H1 (cell line): ENCODE results near the gene TBP. TPM values are rescaled to one million over a fixed set of nuclear protein-coding genes. Genes with fewer than 3 reads are reported as not detected.

Experiments used
- CTCF ChIA-PET: fragments of 300-600 bp; sonication (Branson Sonifier 250); formaldehyde crosslinking; loops from one replicate; lab custom pipeline; 2021; ENCODE audit not compliant: partially characterized antibody; lab: Charles Lee
- POLR2A ChIA-PET: fragments of 300-600 bp; sonication (Branson Sonifier 250); formaldehyde crosslinking; loops from one replicate; lab custom pipeline; 2021; ENCODE audit warnings: inconsistent platforms; ENCODE audit not compliant: partially characterized antibody; lab: Charles Lee
- DNase-seq, 2 experiments: peaks; one replicate each; pipeline versions ENCODE4 v3.0.0 to v3.0.0-alpha.2; 2010 to 2022; ENCODE audit warnings: low spot score in 2 of 2, low read depth in 1 of 2, mixed read lengths in 1 of 2
- FAIRE-seq: peaks from 2 replicates; lab custom pipeline; 2011; peaks lifted over from hg19 to GRCh38; lab: Jason Lieb, UNC
- H2AFZ ChIP-seq: 2 replicates; pipeline ENCODE4 v1.8.1; 2012; ENCODE audit warnings: low read length, inconsistent platforms
- H2AK5ac ChIP-seq: 2 replicates; pipeline ENCODE4 v1.6.1; 2013; ENCODE audit warnings: low read depth, low read length
- H2BK120ac ChIP-seq: replicated peaks from 2 replicates; pipeline ENCODE3; 2013; ENCODE audit warnings: low read depth, low read length, inconsistent platforms
- H2BK12ac ChIP-seq: 2 replicates; pipeline ENCODE4 v1.6.1; 2013; ENCODE audit warnings: low read depth, low read length
- H2BK15ac ChIP-seq: 2 replicates; pipeline ENCODE4 v1.6.1; 2013; ENCODE audit warnings: low read length
- H2BK20ac ChIP-seq: 2 replicates; pipeline ENCODE4 v1.6.1; 2013; ENCODE audit warnings: low read length
- H2BK5ac ChIP-seq: 2 replicates; pipeline ENCODE4 v1.6.1; 2013; ENCODE audit warnings: low read depth, low read length
- H3K14ac ChIP-seq: 2 replicates; pipeline ENCODE4 v1.6.1; 2013; ENCODE audit warnings: inconsistent platforms; ENCODE audit not compliant: insufficient read length
- H3K18ac ChIP-seq: 2 replicates; pipeline ENCODE4 v1.6.1; 2013; ENCODE audit warnings: low read length; ENCODE audit errors: extremely low read depth
- H3K23ac ChIP-seq: 2 replicates; pipeline ENCODE4 v1.6.1; 2013; ENCODE audit warnings: inconsistent platforms; ENCODE audit not compliant: insufficient read length
- H3K23me2 ChIP-seq: 2 replicates; pipeline ENCODE4 v1.6.1; 2013; ENCODE audit warnings: low read depth, low read length
- H3K27ac ChIP-seq: 2 replicates; pipeline ENCODE4 v1.6.1; 2011; ENCODE audit warnings: low read depth, low read length, inconsistent platforms
- H3K27me3 ChIP-seq, 4 experiments: replicated peaks in 1 of 4; 1 replicate in 1 of 4; 2 replicates in 3 of 4; pipeline versions ENCODE4 v1.6.1 to v1.8.1; 2011 to 2013; ENCODE audit warnings: low read length in 3 of 4, mild to moderate bottlenecking in 3 of 4, inconsistent platforms in 2 of 4, mixed read lengths in 2 of 4, moderate library complexity in 1 of 4; ENCODE audit not compliant: control insufficient read depth in 3 of 4, insufficient read depth in 3 of 4; ENCODE audit errors: extremely low read depth in 1 of 4
- H3K36me3 ChIP-seq, 4 experiments: 2 replicates each; pipeline versions ENCODE4 v1.6.1 to v1.8.1; 2011 to 2013; ENCODE audit warnings: mild to moderate bottlenecking in 4 of 4, low read length in 3 of 4, moderate library complexity in 2 of 4, control low read depth in 1 of 4, inconsistent platforms in 1 of 4; ENCODE audit not compliant: insufficient read depth in 4 of 4, control insufficient read depth in 2 of 4
- H3K4ac ChIP-seq: replicated peaks from 2 replicates; pipeline ENCODE3; 2013; ENCODE audit warnings: low read length, low read depth, mixed read lengths, inconsistent platforms; ENCODE audit not compliant: insufficient read length
- H3K4me1 ChIP-seq, 4 experiments: replicated peaks in 1 of 4; 1 replicate in 1 of 4; 2 replicates in 3 of 4; pipeline versions ENCODE4 v1.6.1 to v1.8.1; 2011 to 2013; ENCODE audit warnings: low read length in 3 of 4, inconsistent platforms in 2 of 4, mixed read lengths in 1 of 4; ENCODE audit not compliant: insufficient read depth in 4 of 4, control insufficient read depth in 3 of 4
- H3K4me2 ChIP-seq, 2 experiments: 2 replicates each; pipeline versions ENCODE4 v1.6.1 to v1.8.1; 2011 to 2013; ENCODE audit warnings: low read depth in 2 of 2, low read length in 2 of 2, control low read depth in 1 of 2, inconsistent platforms in 1 of 2, mild to moderate bottlenecking in 1 of 2; ENCODE audit not compliant: insufficient read depth in 1 of 2
- H3K4me3 ChIP-seq, 4 experiments: fragments of 200-600, 300-600 bp in 1 of 4; sonication (generic), shearing (Covaris generic), sonication (Bioruptor Twin) in 1 of 4; 2 replicates each; pipeline versions ENCODE4 v1.5.1 to v1.8.1; 2011 to 2016; ENCODE audit warnings: low read length in 4 of 4, low read depth in 3 of 4, control low read depth in 2 of 4, inconsistent platforms in 2 of 4, mild to moderate bottlenecking in 2 of 4, mixed read lengths in 1 of 4, moderate library complexity in 1 of 4; ENCODE audit not compliant: insufficient read depth in 2 of 4; ENCODE audit errors: extremely low read depth in 1 of 4
- H3K56ac ChIP-seq: replicated peaks from 2 replicates; pipeline ENCODE3; 2013; ENCODE audit warnings: low read depth, mild to moderate bottlenecking, mixed read lengths, low read length, inconsistent platforms; ENCODE audit not compliant: insufficient read length
- H3K79me1 ChIP-seq: 2 replicates; pipeline ENCODE4 v1.6.1; 2013; ENCODE audit warnings: low read depth, low read length, control low read depth
- H3K79me2 ChIP-seq, 2 experiments: 2 replicates each; pipeline versions ENCODE4 v1.6.1 to v1.8.1; 2012 to 2013; ENCODE audit warnings: low read length in 2 of 2, mild to moderate bottlenecking in 2 of 2, inconsistent platforms in 1 of 2; ENCODE audit not compliant: insufficient read depth in 2 of 2, control insufficient read depth in 1 of 2
- H3K9ac ChIP-seq, 4 experiments: replicated peaks in 1 of 4; 1 replicate in 1 of 4; 2 replicates in 3 of 4; pipeline versions ENCODE4 v1.6.1 to v1.8.1; 2011 to 2013; ENCODE audit warnings: low read depth in 3 of 4, low read length in 3 of 4, control low read depth in 2 of 4, mild to moderate bottlenecking in 2 of 4, moderate library complexity in 2 of 4, inconsistent platforms in 1 of 4; ENCODE audit errors: extremely low read depth in 1 of 4
- H3K9me3 ChIP-seq, 2 experiments: 2 replicates each; pipeline versions ENCODE4 v1.6.1 to v1.8.1; 2012 to 2013; ENCODE audit warnings: mild to moderate bottlenecking in 2 of 2, moderate library complexity in 2 of 2, control low read depth in 1 of 2, inconsistent platforms in 1 of 2, low read depth in 1 of 2, low read length in 1 of 2, mixed read lengths in 1 of 2; ENCODE audit not compliant: insufficient read depth in 2 of 2
- H4K20me1 ChIP-seq, 2 experiments: replicated peaks in 1 of 2; 2 replicates each; pipeline versions ENCODE3 to v1.8.1; 2011 to 2013; ENCODE audit warnings: inconsistent platforms in 2 of 2, low read length in 2 of 2, mild to moderate bottlenecking in 1 of 2; ENCODE audit not compliant: insufficient read depth in 2 of 2, control insufficient read depth in 1 of 2
- H4K5ac ChIP-seq: 2 replicates; pipeline ENCODE4 v1.6.1; 2013; ENCODE audit warnings: low read length, low read depth, mixed read lengths, inconsistent platforms; ENCODE audit not compliant: insufficient read length
- H4K8ac ChIP-seq: 2 replicates; pipeline ENCODE4 v1.8.0; 2013; ENCODE audit warnings: mild to moderate bottlenecking, moderate library complexity, low read length, inconsistent platforms; ENCODE audit not compliant: insufficient read depth; ENCODE audit errors: extremely low read depth
- H4K91ac ChIP-seq: replicated peaks from 2 replicates; pipeline ENCODE3; 2013; ENCODE audit warnings: low read length, mixed read lengths, inconsistent platforms; ENCODE audit not compliant: insufficient read length
- BACH1 ChIP-seq: IDR thresholded peaks from 2 replicates; pipeline ENCODE4 v1.6.1; 2012; ENCODE audit warnings: low read length, improper control_type of control experiment
- CREB1 ChIP-seq: IDR thresholded peaks from 2 replicates; pipeline ENCODE4 v1.6.1; 2012; ENCODE audit warnings: inconsistent platforms
- CTCF ChIP-seq, 3 experiments: IDR thresholded peaks; 1 replicate in 2 of 3; 2 replicates in 1 of 3; pipeline versions ENCODE4 v1.5.1 to v1.6.1; 2011; ENCODE audit warnings: low read length in 3 of 3, mild to moderate bottlenecking in 3 of 3, inconsistent platforms in 2 of 3, low read depth in 1 of 3, moderate library complexity in 1 of 3; ENCODE audit not compliant: insufficient read depth in 1 of 3; ENCODE audit errors: control extremely low read depth in 1 of 3
- E2F6 ChIP-seq: IDR thresholded peaks from 2 replicates; pipeline ENCODE4 v1.6.1; 2012; ENCODE audit warnings: inconsistent platforms
- EP300 ChIP-seq, 2 experiments: IDR thresholded peaks; 1 replicate in 1 of 2; 2 replicates in 1 of 2; pipeline ENCODE4 v1.6.1; 2011 to 2012; ENCODE audit warnings: low read depth in 2 of 2, low read length in 2 of 2, mild to moderate bottlenecking in 2 of 2, borderline replicate concordance in 1 of 2, inconsistent platforms in 1 of 2, moderate library complexity in 1 of 2
- GTF2F1 ChIP-seq: IDR thresholded peaks from 2 replicates; pipeline ENCODE4 v1.6.1; 2012; ENCODE audit warnings: low read depth, low read length, improper control_type of control experiment, borderline replicate concordance
- HDAC6 ChIP-seq: IDR thresholded peaks from one replicate; pipeline ENCODE4 v1.7.1; 2012; ENCODE audit warnings: low read depth, mild to moderate bottlenecking, inconsistent platforms, low read length, moderate library complexity
- JUN ChIP-seq: IDR thresholded peaks from 2 replicates; pipeline ENCODE4 v1.6.1; 2011; ENCODE audit warnings: low read depth, mild to moderate bottlenecking, improper control_type of control experiment, low read length
- PHF8 ChIP-seq: fragments of 200-600 bp; sonication (generic); conservative IDR thresholded peaks from 2 replicates; pipeline ENCODE4 v1.7.1; 2012; ENCODE audit warnings: low read depth, mild to moderate bottlenecking, inconsistent platforms, low read length, moderate library complexity
- RAD21 ChIP-seq, 2 experiments: IDR thresholded peaks in 1 of 2; conservative IDR thresholded peaks in 1 of 2; 2 replicates each; pipeline ENCODE4 v1.6.1; 2011; ENCODE audit warnings: low read depth in 2 of 2, low read length in 2 of 2, improper control_type of control experiment in 1 of 2, inconsistent platforms in 1 of 2, mild to moderate bottlenecking in 1 of 2, moderate library complexity in 1 of 2
- SP1 ChIP-seq: IDR thresholded peaks from 2 replicates; pipeline ENCODE4 v1.6.1; 2011; ENCODE audit warnings: low read depth, low read length
- WGBS, 2 experiments: shearing (Covaris generic) in 1 of 2; methylation state at CpG; one replicate each; pipeline versions ENCODE4 v1.1.6 to v1.1.7; 2013 to 2015; ENCODE audit warnings: low lambda C conversion rate in 2 of 2, mixed read lengths in 2 of 2, inconsistent platforms in 1 of 2, low coverage in 1 of 2, missing lambda C conversion rate in 1 of 2; ENCODE audit not compliant: insufficient replicate concordance in 2 of 2, insufficient coverage in 1 of 2, insufficient read length in 1 of 2; ENCODE audit errors: extremely low coverage in 1 of 2, missing lambda C conversion rate in 1 of 2; 5-methylcytosine and 5-hydroxymethylcytosine counted together
- polyA plus RNA-seq, 7 experiments: library from polyadenylated mRNA; depleted of rRNA in 3 of 7; stranded (reverse) in 5 of 7; unstranded in 2 of 7; fragments of >200 nt in 5 of 7; fragments of 200-250 nt in 2 of 7; gene quantifications; 1 replicate in 5 of 7; 2 replicates in 1 of 7; 4 replicates in 1 of 7; pipeline versions ENCODE4 v1.2.1 to v1.2.3, GENCODE V29; 2011 to 2013; ENCODE audit warnings: missing spikeins in 2 of 7, mixed read lengths in 2 of 7
- total RNA-seq: library from RNA; stranded (reverse); fragmentation: NEBNext Ultra II Directional; extraction: Animal tissue kit (Norgen Biotek cat#: 25700); gene quantifications from 2 replicates; pipeline ENCODE4 v1.2.1, GENCODE V29; 2021

TBP gene
- total and polyA plus RNA-seq, 2 of the 8 experiments (the other 6 are each of a cell fraction or from before 2014, with no cell fraction given): 17.2 to 20.9 TPM

GRCh38 chr6:170504479-170504878, 49.7 kb upstream of the TBP start:
- POLR2A ChIA-PET: no interaction called here
- no peak for FAIRE-seq
- Histone ChIP-seq H3K9ac (no peak overlapping the region), H3K14ac (no peak overlapping the region), H3K79me2 (no peaks in the 10 kb centered on the region), H2AFZ (no peak overlapping the region), H3K23ac (no peak overlapping the region), H2BK120ac (no peak overlapping the region), H3K56ac (no peak overlapping the region), H4K20me1 (no peaks in the 10 kb centered on the region), H3K9me3 (peaks cover 0 to 7% of the 10 kb centered on the region in 2 experiments; a peak in 1 of 4 replicates), H4K8ac (no peak overlapping the region), H3K4me3 (no peak overlapping the region), H3K4ac (no peak overlapping the region), H2BK5ac (no peak overlapping the region), H2BK15ac (no peak overlapping the region), H3K4me1 (peaks cover 0 to 2% (median 0%) of the 10 kb centered on the region in 4 experiments; a peak in 1 of 7 replicates), H4K91ac (no peak overlapping the region), H3K79me1 (no peaks in the 10 kb centered on the region), H2BK20ac (no peak overlapping the region), H2AK5ac (no peak overlapping the region), H3K23me2 (no peaks in the 10 kb centered on the region), H3K27ac (no peak overlapping the region), H3K27me3 (no peaks in the 10 kb centered on the region; a peak in 1 of 7 replicates), H2BK12ac (no peak overlapping the region), H3K4me2 (no peak overlapping the region), H4K5ac (no peak overlapping the region), H3K18ac (no peak overlapping the region; the same call in 1 of the 2 replicates), H3K36me3 (no peaks in the 10 kb centered on the region)
- 89% methylated on average over 4 of the region's 4 CpGs; no CpG with 5 or more reads in 1 of the 2 experiments for WGBS, 2 experiments
- no peak for DNase-seq
- CTCF ChIA-PET: interaction anchor here (0.8 to 1.8 kb wide), 2 partner anchors 25 kb away, joined by 3 to 5 read pairs; no protein-coding TSS in a partner anchor
- TF ChIP-seq JUN (no peak), CREB1 (no peak), CTCF (IDR thresholded peaks at IDR 0.05; ENCODE audit: control extremely low read depth in 1 of 3, insufficient read depth in 1 of 3, low read depth in 1 of 3, low read length in 3 of 3) (no peak), SP1 (no peak), BACH1 (no peak), HDAC6 (no peak), E2F6 (no peak), PHF8 (no peak), RAD21 (IDR thresholded peaks at IDR 0.05 in 1 of 2, conservative IDR thresholded peaks at IDR 0.05 in 1 of 2; ENCODE audit: low read depth in 2 of 2, low read length in 2 of 2) (no peak), EP300 (IDR thresholded peaks at IDR 0.05; ENCODE audit: borderline replicate concordance in 1 of 2, low read depth in 2 of 2, low read length in 2 of 2) (no peak), GTF2F1 (no peak)
